ENCODE measurements around the gene PPP1R26.
A peak's percentile ranks its signal among the peaks of the same experiment; 100 is the strongest.

PPP1R26 gene

GRCh38 chr9:135504262-135505243 lies 25.0 kb downstream of the PPP1R26 start:
- H3K4me3 ChIP-seq (ENCODE audit: low read length), result no peak overlapping the region
- DNase-seq (ENCODE audit: low read depth), result no peak
- TF ChIP-seq, protein P1, sequence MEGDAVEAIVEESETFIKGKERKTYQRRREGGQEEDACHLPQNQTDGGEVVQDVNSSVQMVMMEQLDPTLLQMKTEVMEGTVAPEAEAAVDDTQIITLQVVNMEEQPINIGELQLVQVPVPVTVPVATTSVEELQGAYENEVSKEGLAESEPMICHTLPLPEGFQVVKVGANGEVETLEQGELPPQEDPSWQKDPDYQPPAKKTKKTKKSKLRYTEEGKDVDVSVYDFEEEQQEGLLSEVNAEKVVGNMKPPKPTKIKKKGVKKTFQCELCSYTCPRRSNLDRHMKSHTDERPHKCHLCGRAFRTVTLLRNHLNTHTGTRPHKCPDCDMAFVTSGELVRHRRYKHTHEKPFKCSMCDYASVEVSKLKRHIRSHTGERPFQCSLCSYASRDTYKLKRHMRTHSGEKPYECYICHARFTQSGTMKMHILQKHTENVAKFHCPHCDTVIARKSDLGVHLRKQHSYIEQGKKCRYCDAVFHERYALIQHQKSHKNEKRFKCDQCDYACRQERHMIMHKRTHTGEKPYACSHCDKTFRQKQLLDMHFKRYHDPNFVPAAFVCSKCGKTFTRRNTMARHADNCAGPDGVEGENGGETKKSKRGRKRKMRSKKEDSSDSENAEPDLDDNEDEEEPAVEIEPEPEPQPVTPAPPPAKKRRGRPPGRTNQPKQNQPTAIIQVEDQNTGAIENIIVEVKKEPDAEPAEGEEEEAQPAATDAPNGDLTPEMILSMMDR (conservative IDR thresholded peaks at IDR 0.05; ENCODE audit: low read depth, low read length), result peak; percentile 85

GRCh38 chr9:135505406-135506187 lies 26.0 kb downstream of the PPP1R26 start:
- TF ChIP-seq, protein P1 (conservative IDR thresholded peaks at IDR 0.05; ENCODE audit: low read depth, low read length), result no peak

DNA sequence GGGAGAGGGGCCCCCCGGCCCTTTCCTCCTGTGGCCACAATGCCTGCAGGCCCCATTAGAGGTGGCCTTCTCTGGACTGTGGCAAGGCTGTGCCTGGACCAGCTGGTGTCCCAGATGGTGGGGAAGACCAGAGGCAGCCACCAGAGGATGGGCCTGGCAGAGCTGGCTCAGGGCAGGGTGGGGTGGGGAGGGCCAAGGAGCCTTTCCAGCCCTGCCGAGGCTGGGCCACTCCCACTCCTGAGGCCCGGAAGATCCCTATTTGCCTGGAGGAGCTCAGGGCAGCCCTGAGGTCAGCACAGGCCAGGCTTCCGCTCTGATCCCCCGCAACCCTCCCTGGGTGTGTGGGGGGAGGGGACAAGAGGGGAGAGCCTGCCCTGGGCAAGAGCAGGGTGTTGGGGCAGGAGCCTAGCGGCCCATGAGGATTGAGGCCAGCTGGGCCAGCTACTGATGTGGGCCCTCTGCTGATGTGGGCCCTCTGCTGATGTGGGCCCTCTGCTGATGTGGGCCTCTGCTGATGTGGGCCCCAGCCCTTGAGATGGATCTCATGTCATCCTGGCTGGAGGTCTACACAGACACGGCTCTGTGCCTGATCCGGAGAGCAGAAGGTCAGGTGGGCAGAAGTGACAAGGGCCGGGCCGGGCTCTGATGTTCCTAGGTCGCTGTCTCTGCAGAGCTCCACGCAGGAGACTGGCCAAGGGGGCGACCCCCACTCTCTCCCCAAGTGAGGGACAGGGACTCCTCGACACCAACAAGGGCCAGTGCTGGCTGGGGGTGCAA lies 26.9 kb downstream of the PPP1R26 start:
- TF ChIP-seq, protein P1 (conservative IDR thresholded peaks at IDR 0.05; ENCODE audit: low read depth, low read length), result no peak
- DNase-seq (ENCODE audit: low read depth), result no peak

More at GRCh38 chr9:135505406-135506187, 26.0 kb downstream of the PPP1R26 start:
- no peak for DNase-seq (ENCODE audit: low read depth)
- no peak overlapping the region for H3K4me3 ChIP-seq (ENCODE audit: low read length)

GRCh38 chr9:135507104-135508035 lies 27.8 kb downstream of the PPP1R26 start:
- no peak overlapping the region for H3K4me3 ChIP-seq (ENCODE audit: low read length)
- no peak for DNase-seq (ENCODE audit: low read depth)
- TF ChIP-seq, protein P1 (conservative IDR thresholded peaks at IDR 0.05; ENCODE audit: low read depth, low read length), result no peak

More for the DNA sequence above, 26.9 kb downstream of the PPP1R26 start:
- H3K4me3 ChIP-seq (ENCODE audit: low read length), result no peak overlapping the region

DNA sequence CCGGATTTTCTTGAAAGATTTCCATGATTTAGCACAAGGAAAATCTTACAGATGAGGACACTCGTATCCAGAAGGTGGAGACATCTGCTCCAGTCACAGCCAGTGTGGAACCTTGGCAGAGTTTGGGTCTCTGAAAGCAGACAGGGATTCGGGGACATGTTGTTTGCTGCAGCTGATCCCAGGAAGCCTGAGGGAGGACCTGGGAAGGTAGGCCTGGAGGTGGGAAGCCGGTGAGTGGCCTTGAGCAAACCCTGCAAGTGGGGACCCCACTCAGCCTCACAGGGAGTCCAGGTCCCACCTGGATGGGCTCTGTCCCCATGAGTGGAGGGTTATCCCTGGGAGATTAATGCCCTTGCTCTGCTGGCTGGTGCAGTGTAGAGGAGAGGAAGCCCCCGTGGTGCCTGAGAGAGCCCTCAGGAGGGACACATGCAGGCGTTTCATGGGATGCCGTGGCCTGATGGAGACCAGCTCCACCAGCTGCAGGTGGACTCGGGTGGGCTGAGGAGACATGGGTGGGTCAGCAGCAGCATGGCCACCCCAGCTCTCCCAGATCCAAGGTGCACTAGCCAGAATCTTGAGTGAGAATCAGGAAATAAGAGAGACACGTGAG lies 28.7 kb downstream of the PPP1R26 start:
- TF ChIP-seq, protein P1 (conservative IDR thresholded peaks at IDR 0.05; ENCODE audit: low read depth, low read length), result no peak
- no peak for DNase-seq (ENCODE audit: low read depth)
- no peak overlapping the region for H3K4me3 ChIP-seq (ENCODE audit: low read length)

Data from retinal pigment epithelial cell (primary cell).